K562 (cell line): ENCODE results near the gene PRPSAP1. TPM values are rescaled to one million over a fixed set of nuclear protein-coding genes. Genes with fewer than 3 reads are reported as not detected.
A peak's percentile ranks its signal among the peaks of the same experiment; 100 is the strongest.

ENCODE experiments used
- ARNT ChIP-seq, 2 experiments: fragments of 450-650 bp; IDR thresholded peaks; 2 replicates each; pipeline ENCODE4 v1.6.1; 2016; ENCODE audit warnings: mild to moderate bottlenecking in 1 of 2
- CBX3 ChIP-seq, 2 experiments: IDR thresholded peaks; 1 replicate in 1 of 2; 2 replicates in 1 of 2; pipeline ENCODE4 v1.6.1; 2012; ENCODE audit warnings: inconsistent platforms in 2 of 2, low read length in 2 of 2, borderline replicate concordance in 1 of 2, control low read depth in 1 of 2
- CHD1 ChIP-seq: fragments of 200-600 bp; sonication (generic); IDR thresholded peaks from one replicate; pipeline ENCODE4 v1.6.1; 2012; ENCODE audit warnings: mild to moderate bottlenecking, moderate library complexity, low read length, inconsistent platforms
- CREB3 ChIP-seq: fragments of 450-650 bp; conservative IDR thresholded peaks from 2 replicates; pipeline ENCODE4 v1.6.1; 2016; ENCODE audit warnings: missing genetic modification characterization, low read depth, mild to moderate bottlenecking, missing compliant biosample characterization, moderate library complexity
- GABPA ChIP-seq: fragments of 200-800 bp; sonication (Bioruptor generic); conservative IDR thresholded peaks from 2 replicates; pipeline ENCODE4 v1.6.1; 2016; ENCODE audit warnings: low read depth, missing genetic modification characterization, missing compliant biosample characterization
- MAZ ChIP-seq, 2 experiments: fragments of 450-650 bp in 1 of 2; sonication (generic) in 1 of 2; formaldehyde crosslinking; IDR thresholded peaks in 1 of 2; conservative IDR thresholded peaks in 1 of 2; 2 replicates each; pipeline versions ENCODE4 v1.4.0 to v1.5.0; 2020; ENCODE audit warnings: mild to moderate bottlenecking in 1 of 2, missing genetic modification reagents in 1 of 2
- MNT ChIP-seq, 2 experiments: fragments of 450-650 bp; conservative IDR thresholded peaks; 2 replicates each; pipeline ENCODE4 v1.6.1; 2017; ENCODE audit warnings: mild to moderate bottlenecking in 2 of 2, moderate library complexity in 2 of 2
- OTX1 ChIP-seq: fragments of 450-650 bp; formaldehyde crosslinking; IDR thresholded peaks from 2 replicates; pipeline ENCODE4 v1.4.0; 2022; ENCODE audit warnings: mild to moderate bottlenecking
- RBM17 ChIP-seq: fragments of 200-400 bp; formaldehyde crosslinking; IDR thresholded peaks from 2 replicates; pipeline ENCODE4 v1.6.1; 2017; ENCODE audit warnings: low read depth, mild to moderate bottlenecking, low read length, borderline replicate concordance
- SAFB2 ChIP-seq: fragments of 200-400 bp; formaldehyde crosslinking; IDR thresholded peaks from 2 replicates; pipeline ENCODE4 v1.6.1; 2018; ENCODE audit warnings: borderline replicate concordance, low read length, low read depth, moderate library complexity; ENCODE audit not compliant: severe bottlenecking
- SRSF9 ChIP-seq: fragments of 200-400 bp; formaldehyde crosslinking; IDR thresholded peaks from 2 replicates; pipeline ENCODE4 v1.6.1; 2017; ENCODE audit warnings: low read depth, low read length, borderline replicate concordance
- TAL1 ChIP-seq: fragments of 450-650 bp; IDR thresholded peaks from 2 replicates; pipeline ENCODE4 v1.6.1; 2016; ENCODE audit warnings: mild to moderate bottlenecking
- TOE1 ChIP-seq, 2 experiments: fragments of 450-650 bp in 1 of 2; sonication (generic) in 1 of 2; formaldehyde crosslinking in 1 of 2; IDR thresholded peaks; 2 replicates each; pipeline versions ENCODE4 v1.7.1 to v1.8.0; 2016 to 2022; ENCODE audit warnings: borderline replicate concordance in 2 of 2, mild to moderate bottlenecking in 2 of 2, antibody characterized with exemption in 1 of 2, inconsistent platforms in 1 of 2, low read depth in 1 of 2, missing genetic modification reagents in 1 of 2, moderate library complexity in 1 of 2
- TRIM25 ChIP-seq: fragments of 450-650 bp; IDR thresholded peaks from 2 replicates; pipeline ENCODE4 v1.7.0; 2016; ENCODE audit warnings: borderline replicate concordance
- UBTF ChIP-seq, 2 experiments: IDR thresholded peaks; 2 replicates each; pipeline ENCODE4 v1.6.1; 2012; ENCODE audit warnings: improper control_type of control experiment in 2 of 2, low read depth in 2 of 2, low read length in 2 of 2, borderline replicate concordance in 1 of 2
- ZEB2 ChIP-seq: fragments of 450-650 bp; IDR thresholded peaks from 2 replicates; pipeline ENCODE4 v1.6.1; 2016
- ZNF395 ChIP-seq: fragments of 200-800 bp; sonication (Bioruptor generic); IDR thresholded peaks from 2 replicates; pipeline ENCODE4 v1.6.1; 2017; ENCODE audit warnings: missing genetic modification characterization, missing compliant biosample characterization
- polyA plus RNA-seq, 8 experiments: library from polyadenylated mRNA; depleted of rRNA in 4 of 8; stranded (reverse) in 5 of 8; unstranded in 3 of 8; fragments of >200 nt; fragmentation: Nextera tagmentation in 2 of 8; fragmentation: Illumina TruSeq in 1 of 8; extraction: Ambion mirVana in 2 of 8; extraction: Trizol in 1 of 8; gene quantifications; 2 replicates each; pipeline versions ENCODE4 v1.2.1 to v1.2.3, GENCODE V29; 2011 to 2014; ENCODE audit warnings: inconsistent platforms in 1 of 8, missing spikeins in 1 of 8
- total RNA-seq, 7 experiments: library from RNA; depleted of rRNA in 6 of 7; stranded (reverse); fragments of >200 nt in 6 of 7; fragmentation: Illumina TruSeq in 2 of 7; extraction: Trizol in 2 of 7; gene quantifications; 2 replicates each; pipeline versions ENCODE4 v1.2.1 to v1.2.3, GENCODE V29; 2011 to 2021; ENCODE audit warnings: low replicate concordance in 1 of 7

Gene PRPSAP1
- total and polyA plus RNA-seq, 9 of the 15 experiments (the other 6 are each of a cell fraction or from before 2014, with no cell fraction given), result 21.9 to 77.1 (median 40.8) TPM

- TF ChIP-seq GABPA (tag) (no peak), CHD1 (no peak), TOE1 (IDR thresholded peaks at IDR 0.05; ENCODE audit: borderline replicate concordance) (no peak), TOE1 (CRISPR knock-in tag; IDR thresholded peaks at IDR 0.05; ENCODE audit: borderline replicate concordance, low read depth) (no peak), ZNF395 (CRISPR knock-in tag) (peak; percentile 23), TRIM25 (no peak), CBX3 (IDR thresholded peaks at IDR 0.05; ENCODE audit: borderline replicate concordance in 1 of 2, low read length in 2 of 2) (peak in 1 of 2 experiments; percentile 74; a peak in 1 of 3 replicates), ZEB2 (0 out of 2 replicates have a peak, but pooled peaks have one; percentile 31), ARNT (IDR thresholded peaks at IDR 0.05) (peak in 1 of 2 experiments; percentile 35; a peak in 1 of 4 replicates), TAL1 (peak; percentile 86), RBM17 (no peak), MNT (conservative IDR thresholded peaks at IDR 0.05) (peak; percentile 22 to 23; a peak in 1 of 4 replicates), OTX1 (CRISPR knock-in tag) (no peak), SAFB2 (no peak), SRSF9 (no peak), MAZ (CRISPR knock-in tag; conservative IDR thresholded peaks at IDR 0.05 in 1 of 2, IDR thresholded peaks at IDR 0.05 in 1 of 2) (peak; percentile 46 to 77; a peak in 3 of 4 replicates), UBTF (IDR thresholded peaks at IDR 0.05; ENCODE audit: borderline replicate concordance in 1 of 2, low read depth in 2 of 2, low read length in 2 of 2) (peak; percentile 35 to 80; a peak in 1 of 4 replicates), CREB3 (tag) (no peak)
Measured at GRCh38 chr17:76354747-76355310, 1.1 kb upstream of the PRPSAP1 start (continued).
